Chondrocyte (in vitro differentiated cells): Measurements from ENCODE around the gene MTUS2. TPM values are rescaled to one million over a fixed set of nuclear protein-coding genes. Genes with fewer than 3 reads are reported as not detected.

ENCODE experiments used
- DNase-seq: peaks from one replicate; pipeline ENCODE4 v3.0.0; 2021; ENCODE audit warnings: mixed read lengths, low spot score
- H3K27ac Mint-ChIP-seq: one replicate; pipeline ENCODE4 v1.8.0; 2021; ENCODE audit warnings: mild to moderate bottlenecking, moderate library complexity, mixed read lengths; ENCODE audit not compliant: unreplicated experiment
- H3K27me3 Mint-ChIP-seq: 2 replicates; pipeline ENCODE4 v1.8.0; 2021; ENCODE audit warnings: low read depth, mixed read lengths
- H3K36me3 Mint-ChIP-seq: 2 replicates; pipeline ENCODE4 v1.8.0; 2021; ENCODE audit warnings: low read depth, mixed read lengths
- H3K4me1 Mint-ChIP-seq: 2 replicates; pipeline ENCODE4 v1.8.0; 2021; ENCODE audit warnings: low read depth, mild to moderate bottlenecking, mixed read lengths
- H3K4me3 Mint-ChIP-seq: one replicate; pipeline ENCODE4 v1.8.0; 2021; ENCODE audit warnings: mild to moderate bottlenecking, moderate library complexity, mixed read lengths; ENCODE audit not compliant: unreplicated experiment
- H3K9me3 Mint-ChIP-seq: 2 replicates; pipeline ENCODE4 v1.8.0; 2021; ENCODE audit warnings: low read depth, mixed read lengths
- CTCF ChIP-seq: fragments of 200-600 bp; sonication (generic); IDR thresholded peaks from 2 replicates; pipeline ENCODE4 v1.5.0; 2021; ENCODE audit warnings: antibody characterized with exemption, mild to moderate bottlenecking, moderate library complexity
- total RNA-seq: library from RNA; stranded (reverse); gene quantifications from 3 replicates; pipeline ENCODE4 v1.2.1, GENCODE V29; 2021

The MTUS2 gene
- total RNA-seq, 1 donor from 2014 or later, result 1.2 TPM

GRCh38 chr13:29490561-29490885 is 670.4 kb downstream of the MTUS2 start:
- Mint-ChIP-seq H3K27me3 (peaks cover 19% of the 10 kb centered on the region), H3K4me1 (no peaks in the 10 kb centered on the region), H3K9me3 (no peaks in the 10 kb centered on the region), H3K36me3 (no peaks in the 10 kb centered on the region), H3K4me3 (no peak overlapping the region), H3K27ac (no peak overlapping the region)
- no peak for DNase-seq
- no peak for TF ChIP-seq CTCF

- peaks cover 17% of the 10 kb centered on the region for H3K27me3 Mint-ChIP-seq
- no peaks in the 10 kb centered on the region for H3K36me3 Mint-ChIP-seq
Observed at GRCh38 chr13:29491248-29491647, 671.1 kb downstream of the MTUS2 start.

GRCh38 chr13:29493796-29494195 is 673.7 kb downstream of the MTUS2 start:
- no peaks in the 10 kb centered on the region for H3K9me3 Mint-ChIP-seq
- no peaks in the 10 kb centered on the region for H3K36me3 Mint-ChIP-seq
- H3K27me3 Mint-ChIP-seq, result peaks cover 5% of the 10 kb centered on the region
- no peak for DNase-seq
- no peak for TF ChIP-seq CTCF
- peaks cover 24% of the 10 kb centered on the region for H3K4me1 Mint-ChIP-seq
- H3K27ac Mint-ChIP-seq, result no peak overlapping the region
- H3K4me3 Mint-ChIP-seq, result no peak overlapping the region

More at GRCh38 chr13:29491248-29491647, 671.1 kb downstream of the MTUS2 start:
- no peak for TF ChIP-seq CTCF
- no peak for DNase-seq
- Mint-ChIP-seq H3K4me1 (peaks cover 4% of the 10 kb centered on the region), H3K9me3 (no peaks in the 10 kb centered on the region), H3K4me3 (no peak overlapping the region), H3K27ac (no peak overlapping the region)

GRCh38 chr13:29494520-29494919 is 674.4 kb downstream of the MTUS2 start:
- no peak for TF ChIP-seq CTCF
- Mint-ChIP-seq H3K4me1 (peaks cover 24% of the 10 kb centered on the region), H3K9me3 (no peaks in the 10 kb centered on the region), H3K36me3 (no peaks in the 10 kb centered on the region), H3K27ac (no peak overlapping the region), H3K4me3 (no peak overlapping the region), H3K27me3 (peaks cover 5% of the 10 kb centered on the region)
- no peak for DNase-seq

GRCh38 chr13:29496241-29496712 is 676.1 kb downstream of the MTUS2 start:
- Mint-ChIP-seq H3K9me3 (no peaks in the 10 kb centered on the region), H3K36me3 (no peaks in the 10 kb centered on the region), H3K4me3 (peak overlapping the region; percentile 48), H3K4me1 (peaks cover 24% of the 10 kb centered on the region), H3K27ac (peak overlapping the region; percentile 71), H3K27me3 (peaks cover 5% of the 10 kb centered on the region)
- no peak for TF ChIP-seq CTCF
- no peak for DNase-seq
